OCI-LY7 (cell line): ENCODE measurements around the gene DUSP2.

Experiments used
- EZH2phosphoT487 ChIP-seq: fragments of 200-600 bp; sonication (generic); IDR thresholded peaks from 2 replicates; pipeline ENCODE4 v1.6.1; 2018; ENCODE audit warnings: low read depth, borderline replicate concordance, mild to moderate bottlenecking, mixed run types, antibody characterized with exemption, low read length, moderate library complexity, mixed read lengths
- TF ChIP-seq, protein P1 (sequence below): fragments of 200-600 bp; sonication (generic); conservative IDR thresholded peaks from 2 replicates; pipeline ENCODE4 v1.5.1; 2014; ENCODE audit warnings: mild to moderate bottlenecking, antibody characterized with exemption, low read length, moderate library complexity, mixed read lengths

DNA sequence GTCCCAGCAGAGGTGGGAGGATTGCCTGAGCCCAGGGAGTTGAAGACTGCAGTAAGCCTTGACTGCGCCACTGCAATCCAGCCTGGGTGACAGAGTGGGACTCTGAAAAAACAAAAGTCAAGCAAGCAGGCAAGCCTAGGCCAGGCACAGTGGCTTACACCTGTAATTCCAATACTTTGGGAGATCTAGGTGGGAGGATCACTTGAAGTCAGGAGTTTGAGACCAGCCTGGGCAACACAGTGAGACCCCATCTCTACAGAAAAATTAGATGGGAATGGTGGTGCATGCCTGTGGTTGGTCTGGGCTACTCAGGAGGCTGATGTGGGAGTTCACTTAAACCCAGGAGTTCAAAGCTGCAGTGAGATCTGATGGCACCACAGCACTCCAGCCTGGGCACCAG lies 34.8 kb upstream of the DUSP2 start:
- TF ChIP-seq, protein P1, sequence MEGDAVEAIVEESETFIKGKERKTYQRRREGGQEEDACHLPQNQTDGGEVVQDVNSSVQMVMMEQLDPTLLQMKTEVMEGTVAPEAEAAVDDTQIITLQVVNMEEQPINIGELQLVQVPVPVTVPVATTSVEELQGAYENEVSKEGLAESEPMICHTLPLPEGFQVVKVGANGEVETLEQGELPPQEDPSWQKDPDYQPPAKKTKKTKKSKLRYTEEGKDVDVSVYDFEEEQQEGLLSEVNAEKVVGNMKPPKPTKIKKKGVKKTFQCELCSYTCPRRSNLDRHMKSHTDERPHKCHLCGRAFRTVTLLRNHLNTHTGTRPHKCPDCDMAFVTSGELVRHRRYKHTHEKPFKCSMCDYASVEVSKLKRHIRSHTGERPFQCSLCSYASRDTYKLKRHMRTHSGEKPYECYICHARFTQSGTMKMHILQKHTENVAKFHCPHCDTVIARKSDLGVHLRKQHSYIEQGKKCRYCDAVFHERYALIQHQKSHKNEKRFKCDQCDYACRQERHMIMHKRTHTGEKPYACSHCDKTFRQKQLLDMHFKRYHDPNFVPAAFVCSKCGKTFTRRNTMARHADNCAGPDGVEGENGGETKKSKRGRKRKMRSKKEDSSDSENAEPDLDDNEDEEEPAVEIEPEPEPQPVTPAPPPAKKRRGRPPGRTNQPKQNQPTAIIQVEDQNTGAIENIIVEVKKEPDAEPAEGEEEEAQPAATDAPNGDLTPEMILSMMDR: no peak
- no peak for TF ChIP-seq EZH2phosphoT487
